Astrocyte (in vitro differentiated cells and primary cell): ENCODE results near the gene NME4. TPM values are rescaled to one million over a fixed set of nuclear protein-coding genes. Genes with fewer than 3 reads are reported as not detected.

Experiments used
- DNase-seq: peaks from one replicate; pipeline ENCODE4 v3.0.0-alpha.2; 2010; ENCODE audit warnings: low read depth
- FAIRE-seq: peaks from 2 replicates; lab custom pipeline; 2011; peaks lifted over from hg19 to GRCh38; lab: Jason Lieb, UNC
- H2AFZ ChIP-seq: 2 replicates; pipeline ENCODE4 v1.6.0; 2012; ENCODE audit warnings: low read depth, low read length, inconsistent platforms
- H3K27ac ChIP-seq: 2 replicates; pipeline ENCODE4 v1.5.1; 2011; ENCODE audit warnings: low read depth, low read length, inconsistent platforms
- H3K27me3 ChIP-seq: 2 replicates; pipeline ENCODE4 v1.6.0; 2011; ENCODE audit warnings: low read length, inconsistent platforms; ENCODE audit not compliant: insufficient read depth
- H3K36me3 ChIP-seq: 2 replicates; pipeline ENCODE4 v1.5.1; 2011; ENCODE audit warnings: low read length, inconsistent platforms; ENCODE audit not compliant: insufficient read depth
- H3K4me1 ChIP-seq: 2 replicates; pipeline ENCODE4 v1.5.1; 2011; ENCODE audit warnings: low read length, inconsistent platforms; ENCODE audit not compliant: insufficient read depth
- H3K4me2 ChIP-seq: 2 replicates; pipeline ENCODE4 v1.6.0; 2012; ENCODE audit warnings: low read length, inconsistent platforms
- H3K4me3 ChIP-seq: 2 replicates; pipeline ENCODE4 v1.5.1; 2011; ENCODE audit warnings: low read depth, mild to moderate bottlenecking, low read length, inconsistent platforms; ENCODE audit not compliant: insufficient read depth
- H3K79me2 ChIP-seq: 2 replicates; pipeline ENCODE4 v1.6.0; 2012; ENCODE audit warnings: mild to moderate bottlenecking, low read length, inconsistent platforms; ENCODE audit not compliant: insufficient read depth
- H3K9ac ChIP-seq: 2 replicates; pipeline ENCODE4 v1.6.0; 2012; ENCODE audit warnings: mild to moderate bottlenecking, low read length, inconsistent platforms
- H3K9me3 ChIP-seq: 2 replicates; pipeline ENCODE4 v1.5.1; 2012; ENCODE audit warnings: low read depth, mild to moderate bottlenecking, low read length, inconsistent platforms; ENCODE audit not compliant: insufficient read depth
- H4K20me1 ChIP-seq: 2 replicates; pipeline ENCODE4 v1.6.0; 2012; ENCODE audit warnings: low read length, inconsistent platforms; ENCODE audit not compliant: insufficient read depth
- H3K27ac Mint-ChIP-seq: one replicate; pipeline ENCODE4 v1.8.0; 2021; ENCODE audit warnings: mild to moderate bottlenecking, mixed read lengths; ENCODE audit not compliant: unreplicated experiment
- H3K27me3 Mint-ChIP-seq: one replicate; pipeline ENCODE4 v1.8.0; 2021; ENCODE audit warnings: low read depth, mixed read lengths; ENCODE audit not compliant: unreplicated experiment
- H3K36me3 Mint-ChIP-seq: one replicate; pipeline ENCODE4 v1.8.0; 2021; ENCODE audit warnings: low read depth, mixed read lengths; ENCODE audit not compliant: unreplicated experiment
- H3K4me1 Mint-ChIP-seq: one replicate; pipeline ENCODE4 v1.8.0; 2021; ENCODE audit warnings: low read depth, mixed read lengths; ENCODE audit not compliant: unreplicated experiment
- H3K4me3 Mint-ChIP-seq: one replicate; pipeline ENCODE4 v1.8.0; 2021; ENCODE audit warnings: mild to moderate bottlenecking, moderate library complexity, mixed read lengths; ENCODE audit not compliant: unreplicated experiment
- H3K9me3 Mint-ChIP-seq: one replicate; pipeline ENCODE4 v1.8.0; 2021; ENCODE audit warnings: mild to moderate bottlenecking, mixed read lengths; ENCODE audit not compliant: unreplicated experiment
- CTCF ChIP-seq: IDR thresholded peaks from 2 replicates; pipeline ENCODE4 v1.5.1; 2011; ENCODE audit warnings: low read depth, mild to moderate bottlenecking, inconsistent platforms, low read length, moderate library complexity; ENCODE audit not compliant: insufficient read depth
- EZH2 ChIP-seq: IDR thresholded peaks from 2 replicates; pipeline ENCODE4 v1.6.1; 2012; ENCODE audit warnings: mild to moderate bottlenecking, low read length, inconsistent platforms; ENCODE audit not compliant: insufficient read depth
- total RNA-seq: library from RNA; stranded (reverse); gene quantifications from 2 replicates; pipeline ENCODE4 v1.2.1, GENCODE V29; 2021

NME4 gene
- total RNA-seq, 1 donor from 2014 or later, result 268 TPM

- peak overlapping the region; percentile 86 for H3K4me3 Mint-ChIP-seq
- Histone ChIP-seq H3K27me3 (no peaks in the 10 kb centered on the region), H3K79me2 (peaks cover 50% of the 10 kb centered on the region), H3K9me3 (no peaks in the 10 kb centered on the region), H3K4me1 (peaks cover 25% of the 10 kb centered on the region), H3K36me3 (no peaks in the 10 kb centered on the region), H3K4me3 (peak overlapping the region; percentile 71), H3K4me2 (peak overlapping the region; percentile 96), H3K27ac (no peak overlapping the region), H4K20me1 (peaks cover 46% of the 10 kb centered on the region), H2AFZ (no peak overlapping the region), H3K9ac (peak overlapping the region; percentile 72)
- FAIRE-seq (no peak), DNase-seq (no peak)
- H3K27me3 Mint-ChIP-seq, result peaks cover 10% of the 10 kb centered on the region
- peak overlapping the region; percentile 41 for H3K27ac Mint-ChIP-seq
- no peak for TF ChIP-seq EZH2
- peaks cover 16% of the 10 kb centered on the region for H3K4me1 Mint-ChIP-seq
- peaks cover 7% of the 10 kb centered on the region for H3K36me3 Mint-ChIP-seq
- no peaks in the 10 kb centered on the region for H3K9me3 Mint-ChIP-seq
Measured at GRCh38 chr16:426115-426905, 29.3 kb downstream of the NME4 start.

GRCh38 chr16:426906-427249 lies 29.9 kb downstream of the NME4 start:
- FAIRE-seq (no peak), DNase-seq (no peak)
- Histone ChIP-seq H3K27me3 (no peaks in the 10 kb centered on the region), H3K27ac (no peak overlapping the region), H3K4me1 (peaks cover 25% of the 10 kb centered on the region), H3K4me2 (peak overlapping the region; percentile 96), H4K20me1 (peaks cover 46% of the 10 kb centered on the region), H3K79me2 (peaks cover 52% of the 10 kb centered on the region), H3K9ac (peak overlapping the region; percentile 72), H3K9me3 (no peaks in the 10 kb centered on the region), H3K4me3 (peak overlapping the region; percentile 71), H2AFZ (no peak overlapping the region), H3K36me3 (no peaks in the 10 kb centered on the region)
- TF ChIP-seq EZH2 (no peak), CTCF (no peak)
- Mint-ChIP-seq H3K27ac (peak overlapping the region; percentile 41), H3K4me1 (peaks cover 16% of the 10 kb centered on the region), H3K9me3 (no peaks in the 10 kb centered on the region), H3K4me3 (peak overlapping the region; percentile 86), H3K36me3 (peaks cover 7% of the 10 kb centered on the region), H3K27me3 (peaks cover 10% of the 10 kb centered on the region)

GRCh38 chr16:427250-427649 lies 30.3 kb downstream of the NME4 start:
- no peaks in the 10 kb centered on the region for H3K27me3 ChIP-seq
- peaks cover 52% of the 10 kb centered on the region for H3K79me2 ChIP-seq
- DNase-seq (no peak), FAIRE-seq (no peak)
- no peaks in the 10 kb centered on the region for H3K36me3 ChIP-seq
- H3K4me3 ChIP-seq, result peak overlapping the region; percentile 71
- peaks cover 7% of the 10 kb centered on the region for H3K36me3 Mint-ChIP-seq
- H3K27me3 Mint-ChIP-seq, result peaks cover 10% of the 10 kb centered on the region
- no peak overlapping the region for H3K27ac ChIP-seq
- H2AFZ ChIP-seq, result no peak overlapping the region
- peak overlapping the region; percentile 72 for H3K9ac ChIP-seq
- peaks cover 46% of the 10 kb centered on the region for H4K20me1 ChIP-seq
- H3K4me3 Mint-ChIP-seq, result peak overlapping the region; percentile 86
- H3K9me3 ChIP-seq, result no peaks in the 10 kb centered on the region
- peaks cover 16% of the 10 kb centered on the region for H3K4me1 Mint-ChIP-seq
- H3K4me1 ChIP-seq, result peaks cover 25% of the 10 kb centered on the region
- no peak for TF ChIP-seq CTCF
- no peak for TF ChIP-seq EZH2
- H3K9me3 Mint-ChIP-seq, result no peaks in the 10 kb centered on the region
- peak overlapping the region; percentile 96 for H3K4me2 ChIP-seq
- peak overlapping the region; percentile 13 for H3K27ac Mint-ChIP-seq
